B cell (primary cell): Measurements from ENCODE around the gene PRICKLE3. TPM values are rescaled to one million over a fixed set of nuclear protein-coding genes. Genes with fewer than 3 reads are reported as not detected.

ENCODE experiments used
- ATAC-seq: fragments of 200-7000 bp; cut with Tn5 transposase; one replicate; pipeline ENCODE4 v1.10.0; 2021; ENCODE audit warnings: low read depth, mild to moderate bottlenecking, moderate number of reproducible peaks, moderate library complexity
- CTCF ChIA-PET: fragments of 350-600 bp; sonication (Branson Sonifier 250); formaldehyde crosslinking; loops from one replicate; lab custom pipeline; 2021; ENCODE audit warnings: antibody characterized with exemption, inconsistent platforms; lab: Charles Lee
- POLR2A ChIA-PET: fragments of 350-600 bp; sonication (Branson Sonifier 250); formaldehyde crosslinking; loops from one replicate; lab custom pipeline; 2021; ENCODE audit warnings: antibody characterized with exemption; lab: Charles Lee
- DNase-seq: peaks from one replicate; pipeline ENCODE4 v3.0.0; 2013
- H2AFZ ChIP-seq: 2 replicates; pipeline ENCODE4 v1.6.1; 2012; ENCODE audit warnings: mild to moderate bottlenecking, low read depth, low read length; ENCODE audit not compliant: insufficient read depth, poor library complexity, severe bottlenecking
- H3K27ac ChIP-seq, 2 donors: 1 replicate in 1 of 2; 2 replicates in 1 of 2; pipeline ENCODE4 v1.5.1; 2012 to 2013; ENCODE audit warnings: low read length in 2 of 2, mild to moderate bottlenecking in 2 of 2, moderate library complexity in 1 of 2
- H3K27me3 ChIP-seq, 4 experiments: fragments of 200-600 bp in 1 of 4; sonication (generic) in 1 of 4; replicated peaks in 1 of 4; 1 replicate in 2 of 4; 2 replicates in 2 of 4; pipeline versions ENCODE4 v1.6.1 to v1.7.0; 2013 to 2016; ENCODE audit warnings: low read length in 3 of 4, mild to moderate bottlenecking in 2 of 4, mixed read lengths in 1 of 4, moderate library complexity in 1 of 4; ENCODE audit not compliant: insufficient read depth in 4 of 4, control insufficient read depth in 3 of 4; ENCODE audit errors: control extremely low read depth in 1 of 4
- H3K36me3 ChIP-seq, 2 experiments: replicated peaks in 1 of 2; 1 replicate in 1 of 2; 2 replicates in 1 of 2; pipeline versions ENCODE4 v1.6.1 to v1.7.1; 2013; ENCODE audit warnings: low read length in 1 of 2; ENCODE audit not compliant: insufficient read depth in 2 of 2, control insufficient read depth in 1 of 2; ENCODE audit errors: control extremely low read depth in 1 of 2, extremely low read depth in 1 of 2
- H3K4me1 ChIP-seq, 2 donors: fragments of 200-600 bp in 1 of 2; sonication (generic) in 1 of 2; 1 replicate in 1 of 2; 2 replicates in 1 of 2; pipeline versions ENCODE4 v1.5.1 to v1.6.1; 2013 to 2017; ENCODE audit warnings: low read length in 2 of 2; ENCODE audit not compliant: control insufficient read depth in 2 of 2, insufficient read depth in 2 of 2
- H3K4me2 ChIP-seq: replicated peaks from 2 replicates; pipeline ENCODE3; 2012; ENCODE audit warnings: mild to moderate bottlenecking, low read depth, low read length; ENCODE audit not compliant: poor library complexity, severe bottlenecking
- H3K4me3 ChIP-seq, 5 experiments: fragments of 200-600 bp in 1 of 5; sonication (generic) in 1 of 5; 1 replicate in 3 of 5; 2 replicates in 2 of 5; pipeline versions ENCODE4 v1.5.1 to v1.7.0; 2011 to 2016; ENCODE audit warnings: low read length in 4 of 5, mild to moderate bottlenecking in 4 of 5, low read depth in 2 of 5, control low read depth in 1 of 5, moderate library complexity in 1 of 5; ENCODE audit not compliant: insufficient read depth in 1 of 5; ENCODE audit errors: control extremely low read depth in 1 of 5, extremely low read depth in 1 of 5
- H3K79me2 ChIP-seq: fragments of 200-600 bp; sonication (generic); one replicate; pipeline ENCODE4 v1.6.0; 2016; ENCODE audit warnings: low read length; ENCODE audit not compliant: control insufficient read depth, insufficient read depth
- H3K9ac ChIP-seq: fragments of 200-600 bp; sonication (generic); 2 replicates; pipeline ENCODE4 v1.6.1; 2017; ENCODE audit warnings: mild to moderate bottlenecking, low read length, moderate library complexity
- H3K9me3 ChIP-seq, 3 donors: one replicate each; pipeline versions ENCODE4 v1.6.1 to v1.7.1; 2013; ENCODE audit warnings: low read length in 2 of 3; ENCODE audit not compliant: control insufficient read depth in 2 of 3, insufficient read depth in 1 of 3; ENCODE audit errors: control extremely low read depth in 1 of 3
- H4K20me1 ChIP-seq: 2 replicates; pipeline ENCODE4 v1.6.0; 2012; ENCODE audit warnings: mild to moderate bottlenecking, low read length; ENCODE audit not compliant: insufficient read depth, control insufficient read depth, poor library complexity, severe bottlenecking
- H3K27ac Mint-ChIP-seq: one replicate; pipeline ENCODE4 v1.8.0; 2021; ENCODE audit warnings: mixed read lengths
- H3K27me3 Mint-ChIP-seq: one replicate; pipeline ENCODE4 v1.8.0; 2021; ENCODE audit warnings: mixed read lengths
- H3K4me1 Mint-ChIP-seq: one replicate; pipeline ENCODE4 v1.8.0; 2021; ENCODE audit warnings: mixed read lengths
- H3K4me3 Mint-ChIP-seq: one replicate; pipeline ENCODE4 v1.8.0; 2021; ENCODE audit warnings: mixed read lengths
- H3K9me3 Mint-ChIP-seq: one replicate; pipeline ENCODE4 v1.8.0; 2022; ENCODE audit warnings: mixed read lengths; ENCODE audit not compliant: insufficient read depth
- CTCF ChIP-seq: fragments of 200-600 bp; IDR thresholded peaks from one replicate; pipeline ENCODE4 v1.8.0; 2022; ENCODE audit warnings: antibody characterized with exemption, mild to moderate bottlenecking
- EZH2 ChIP-seq: IDR thresholded peaks from 2 replicates; pipeline ENCODE4 v1.6.1; 2012; ENCODE audit warnings: borderline replicate concordance, low read depth, mild to moderate bottlenecking, moderate library complexity, low read length; ENCODE audit not compliant: insufficient read depth, poor library complexity, severe bottlenecking
- WGBS: methylation state at CpG from one replicate; pipeline ENCODE4 v1.1.5; 2013; ENCODE audit warnings: missing lambda C conversion rate; ENCODE audit not compliant: insufficient coverage; 5-methylcytosine and 5-hydroxymethylcytosine counted together
- intact Hi-C: fragments of 100-400 bp; cut with micrococcal nuclease; formaldehyde crosslinking; loops from one replicate; pipeline ENCODE4 v1.10.0; 2022
- polyA minus RNA-seq: library from RNA; depleted of rRNA, polyadenylated mRNA; stranded (reverse); fragments of >200 nt; gene quantifications from 2 replicates; pipeline ENCODE4 v1.2.3, GENCODE V29; 2012
- polyA plus RNA-seq: library from polyadenylated mRNA; depleted of rRNA; stranded (reverse); fragments of >200 nt; gene quantifications from 2 replicates; pipeline ENCODE4 v1.2.3, GENCODE V29; 2012
- total RNA-seq, 2 donors: library from RNA; stranded (reverse); fragments of 120-200 nt in 1 of 2; gene quantifications; 1 replicate in 1 of 2; 2 replicates in 1 of 2; pipeline versions ENCODE4 v1.2.3 to v1.2.4, GENCODE V29; 2013 to 2022

The PRICKLE3 gene, protein sequence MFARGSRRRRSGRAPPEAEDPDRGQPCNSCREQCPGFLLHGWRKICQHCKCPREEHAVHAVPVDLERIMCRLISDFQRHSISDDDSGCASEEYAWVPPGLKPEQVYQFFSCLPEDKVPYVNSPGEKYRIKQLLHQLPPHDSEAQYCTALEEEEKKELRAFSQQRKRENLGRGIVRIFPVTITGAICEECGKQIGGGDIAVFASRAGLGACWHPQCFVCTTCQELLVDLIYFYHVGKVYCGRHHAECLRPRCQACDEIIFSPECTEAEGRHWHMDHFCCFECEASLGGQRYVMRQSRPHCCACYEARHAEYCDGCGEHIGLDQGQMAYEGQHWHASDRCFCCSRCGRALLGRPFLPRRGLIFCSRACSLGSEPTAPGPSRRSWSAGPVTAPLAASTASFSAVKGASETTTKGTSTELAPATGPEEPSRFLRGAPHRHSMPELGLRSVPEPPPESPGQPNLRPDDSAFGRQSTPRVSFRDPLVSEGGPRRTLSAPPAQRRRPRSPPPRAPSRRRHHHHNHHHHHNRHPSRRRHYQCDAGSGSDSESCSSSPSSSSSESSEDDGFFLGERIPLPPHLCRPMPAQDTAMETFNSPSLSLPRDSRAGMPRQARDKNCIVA
- total RNA-seq (13.2 and 16.2 TPM in 2 replicates), polyA plus RNA-seq (21.0 and 24.2 TPM in 2 replicates), polyA minus RNA-seq (14.1 and 15.7 TPM in 2 replicates)
- total RNA-seq (2013) = 4.3 TPM

DNA sequence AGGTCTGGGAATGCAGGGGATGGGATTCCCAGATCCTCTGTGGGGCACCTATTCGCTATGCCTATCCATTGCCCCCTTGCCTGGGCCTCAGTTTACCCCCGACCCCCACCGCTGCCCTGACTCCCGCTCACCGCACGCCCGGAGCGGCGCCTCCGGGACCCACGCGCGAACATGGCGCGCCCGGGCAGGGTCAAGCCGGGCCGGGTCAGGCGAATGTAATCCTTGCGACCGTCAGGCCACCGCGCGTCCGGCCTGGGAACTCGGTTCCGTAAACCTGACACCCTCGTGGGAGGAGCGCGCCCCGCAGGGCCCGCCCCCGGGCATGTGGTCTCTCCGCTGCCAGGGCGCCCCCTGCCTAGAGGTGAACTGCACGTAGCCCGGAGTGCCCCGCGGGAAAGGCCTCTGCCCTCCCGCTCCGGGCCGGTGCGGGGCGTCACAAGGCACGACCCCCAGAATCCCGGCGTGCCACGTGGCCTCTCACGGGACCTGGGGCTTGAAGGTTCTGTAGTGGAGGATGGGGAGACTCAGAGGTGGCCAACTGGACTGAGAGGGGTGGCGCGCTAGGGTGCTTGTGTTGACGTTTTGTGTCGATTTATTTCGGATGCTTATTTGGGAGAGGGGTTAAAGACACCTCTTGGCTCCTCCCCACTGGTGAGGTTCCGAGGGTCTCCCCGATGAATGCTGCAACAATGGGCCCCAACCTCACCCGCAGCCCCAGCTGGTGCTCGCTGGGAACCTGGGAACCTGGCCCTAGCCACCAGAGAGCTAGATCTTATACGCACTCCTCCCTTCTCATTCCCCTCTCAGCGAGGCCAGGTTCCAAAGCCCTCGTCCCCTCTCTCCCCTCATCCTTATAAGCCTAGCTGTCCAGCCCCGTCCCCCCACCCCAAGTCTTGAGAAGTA is at the start of gene PRICKLE3:
Gene PRICKLE3 (minus strand): TSS at position 249 of the 903 bp plus-strand sequence. CDS start 76 bp downstream, at position 173.
- WGBS = 6% methylated on average over 51 of the region's 62 CpGs
- Histone ChIP-seq H3K27me3 (no peaks in the 10 kb centered on the region), H3K27ac (peak within 1 kb of the TSS; percentile 24 to 51), H3K36me3 (peaks cover 0 to 7% of the 10 kb centered on the region in 2 experiments), H2AFZ (peak within 1 kb of the TSS; percentile 44), H3K79me2 (peaks cover 7% of the 10 kb centered on the region), H3K4me1 (peaks cover 6 to 30% of the 10 kb centered on the region in 2 donors), H3K9me3 (peaks cover 0 to 3% (median 0%) of the 10 kb centered on the region in 3 donors), H4K20me1 (no peaks in the 10 kb centered on the region), H3K9ac (peak within 1 kb of the TSS; percentile 65), H3K4me2 (peak within 1 kb of the TSS; percentile 83), H3K4me3 (peak within 1 kb of the TSS in 4 of 5 experiments; percentile 58 to 71 (median 70))
- Mint-ChIP-seq H3K27ac (peak within 1 kb of the TSS; percentile 67), H3K27me3 (no peaks in the 10 kb centered on the region), H3K4me1 (peaks cover 24% of the 10 kb centered on the region), H3K9me3 (no peaks in the 10 kb centered on the region), H3K4me3 (peak within 1 kb of the TSS; percentile 83)
- peak; percentile 83 for DNase-seq
- CTCF ChIA-PET = interaction anchor here (0.6 kb wide), 1 partner anchor 31 kb away, joined by 3 read pairs; no protein-coding TSS in a partner anchor
- TF ChIP-seq CTCF (peak; percentile 64), EZH2 (no peak)
- POLR2A ChIA-PET = interaction anchor here (0.6 kb wide), 1 partner anchor 96 kb away, joined by 4 read pairs; no protein-coding TSS in a partner anchor
- intact Hi-C loops = loop anchor here (1.0 kb wide), 1 partner anchor 14 kb away; no protein-coding TSS in a partner anchor
- peak; percentile 26 for ATAC-seq
